ENCODE measurements around the gene PPFIBP2.
"Not testable (repeated sequence)": the region's sequence is repeated elsewhere in the genome, so short reads cannot be mapped to it uniquely, and the experiment has no call there.

PPFIBP2 gene

GRCh38 chr11:7642747-7643146, 128.9 kb downstream of the PPFIBP2 start:
- no peak for DNase-seq (ENCODE audit: low read depth, low spot score)
- H3K4me3 ChIP-seq (ENCODE audit: low read length) = no peak overlapping the region

- H3K4me3 ChIP-seq (ENCODE audit: low read length) = no peak overlapping the region
- no peak for DNase-seq (ENCODE audit: low read depth, low spot score)
These were observed 129.5 kb downstream of the PPFIBP2 start for GRCh38 chr11:7643314-7643713.

- H3K4me3 ChIP-seq (ENCODE audit: low read length) = no peak overlapping the region
- no peak for DNase-seq (ENCODE audit: low read depth, low spot score)
These were observed 131.4 kb downstream of the PPFIBP2 start for GRCh38 chr11:7645206-7645605.

- no peak overlapping the region for H3K4me3 ChIP-seq (ENCODE audit: low read length)
- no peak for DNase-seq (ENCODE audit: low read depth, low spot score)
These were observed 133.1 kb downstream of the PPFIBP2 start for GRCh38 chr11:7646866-7647265.

- no peak for DNase-seq (ENCODE audit: low read depth, low spot score)
- H3K4me3 ChIP-seq (ENCODE audit: low read length) = no peak overlapping the region
These were observed 134.5 kb downstream of the PPFIBP2 start for GRCh38 chr11:7648264-7648663.

GRCh38 chr11:7651140-7651551, 137.3 kb downstream of the PPFIBP2 start:
- DNase-seq (ENCODE audit: low read depth, low spot score) = no peak

GRCh38 chr11:7651700-7652099, 137.9 kb downstream of the PPFIBP2 start:
- no peak overlapping the region for H3K4me3 ChIP-seq (ENCODE audit: low read length)
- DNase-seq (ENCODE audit: low read depth, low spot score) = no peak

More at GRCh38 chr11:7651140-7651551, 137.3 kb downstream of the PPFIBP2 start:
- H3K4me3 ChIP-seq (ENCODE audit: low read length) = no peak overlapping the region

- no peak overlapping the region for H3K4me3 ChIP-seq (ENCODE audit: low read length)
- no peak for DNase-seq (ENCODE audit: low read depth, low spot score)
These were observed 140.5 kb downstream of the PPFIBP2 start for GRCh38 chr11:7654195-7654705.

GRCh38 chr11:7655253-7656217, 141.7 kb downstream of the PPFIBP2 start:
- no peak overlapping the region for H3K4me3 ChIP-seq (ENCODE audit: low read length)
- no peak for DNase-seq (ENCODE audit: low read depth, low spot score)

- DNase-seq (ENCODE audit: low read depth, low spot score) = no peak
- H3K4me3 ChIP-seq (ENCODE audit: low read length) = no peak overlapping the region
These were observed 142.9 kb downstream of the PPFIBP2 start for GRCh38 chr11:7656704-7657103.

GRCh38 chr11:7657306-7658025, 143.7 kb downstream of the PPFIBP2 start:
- H3K4me3 ChIP-seq (ENCODE audit: low read length) = no peak overlapping the region
- DNase-seq (ENCODE audit: low read depth, low spot score) = peak; percentile 38

GRCh38 chr11:7663531-7663930, 149.7 kb downstream of the PPFIBP2 start:
- DNase-seq (ENCODE audit: low read depth, low spot score); H3K4me3 ChIP-seq (ENCODE audit: low read length): not testable (repeated sequence)

GRCh38 chr11:7664867-7665266, 151.1 kb downstream of the PPFIBP2 start:
- no peak for DNase-seq (ENCODE audit: low read depth, low spot score)
- H3K4me3 ChIP-seq (ENCODE audit: low read length) = no peak overlapping the region

- DNase-seq (ENCODE audit: low read depth, low spot score) = peak; percentile 37
- H3K4me3 ChIP-seq (ENCODE audit: low read length) = no peak overlapping the region
These were observed 151.9 kb downstream of the PPFIBP2 start for GRCh38 chr11:7665473-7666291.

- no peak overlapping the region for H3K4me3 ChIP-seq (ENCODE audit: low read length)
- DNase-seq (ENCODE audit: low read depth, low spot score) = no peak
These were observed 152.6 kb downstream of the PPFIBP2 start for GRCh38 chr11:7666292-7666866.

GRCh38 chr11:7667460-7667859, 153.7 kb downstream of the PPFIBP2 start:
- DNase-seq (ENCODE audit: low read depth, low spot score) = no peak

GRCh38 chr11:7668464-7668863, 154.7 kb downstream of the PPFIBP2 start:
- no peak for DNase-seq (ENCODE audit: low read depth, low spot score)
- H3K4me3 ChIP-seq (ENCODE audit: low read length) = no peak overlapping the region

More at GRCh38 chr11:7667460-7667859, 153.7 kb downstream of the PPFIBP2 start:
- H3K4me3 ChIP-seq (ENCODE audit: low read length) = no peak overlapping the region

- no peak for DNase-seq (ENCODE audit: low read depth, low spot score)
These were observed 155.1 kb downstream of the PPFIBP2 start for GRCh38 chr11:7668911-7669310.

GRCh38 chr11:7670641-7671040, 156.8 kb downstream of the PPFIBP2 start:
- no peak overlapping the region for H3K4me3 ChIP-seq (ENCODE audit: low read length)
- no peak for DNase-seq (ENCODE audit: low read depth, low spot score)

More at GRCh38 chr11:7668911-7669310, 155.1 kb downstream of the PPFIBP2 start:
- no peak overlapping the region for H3K4me3 ChIP-seq (ENCODE audit: low read length)
